ENCODE results near the gene CHST7. TPM values are rescaled to one million over a fixed set of nuclear protein-coding genes. Genes with fewer than 3 reads are reported as not detected.
A peak's percentile ranks its signal among the peaks of the same experiment; 100 is the strongest.

Gene CHST7
- total and polyA plus RNA-seq, 2 donors (not counting 1 experiment from before 2014, with no cell fraction given): 1.3 to 2.6 TPM

DNA sequence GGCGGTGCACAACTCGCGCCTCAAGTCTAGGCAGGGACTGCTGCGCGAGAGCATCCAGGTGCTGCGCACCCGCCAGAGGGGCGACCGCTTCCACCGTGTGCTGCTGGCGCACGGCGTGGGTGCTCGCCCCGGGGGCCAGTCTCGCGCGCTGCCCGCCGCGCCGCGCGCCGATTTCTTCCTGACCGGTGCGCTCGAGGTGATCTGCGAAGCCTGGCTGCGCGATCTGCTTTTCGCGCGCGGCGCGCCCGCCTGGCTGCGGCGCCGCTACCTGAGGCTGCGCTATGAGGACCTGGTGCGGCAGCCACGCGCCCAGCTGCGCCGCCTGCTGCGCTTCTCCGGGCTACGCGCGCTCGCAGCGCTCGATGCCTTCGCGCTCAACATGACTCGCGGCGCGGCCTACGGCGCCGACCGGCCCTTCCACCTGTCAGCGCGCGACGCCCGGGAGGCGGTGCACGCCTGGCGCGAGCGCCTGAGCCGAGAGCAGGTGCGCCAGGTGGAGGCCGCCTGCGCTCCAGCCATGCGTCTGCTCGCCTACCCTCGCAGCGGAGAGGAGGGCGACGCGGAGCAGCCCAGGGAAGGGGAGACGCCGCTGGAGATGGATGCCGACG lies 1.3 kb downstream of the CHST7 start:
- peaks cover 17 to 35% of the 10 kb centered on the region in 2 donors for H3K4me1 ChIP-seq (ENCODE audit: control insufficient read depth in 2 of 2, insufficient read depth in 2 of 2, low read length in 2 of 2)
- Mint-ChIP-seq H3K9me3 (ENCODE audit: insufficient read depth) (no peaks in the 10 kb centered on the region), H3K4me3 (peak overlapping the region; percentile 82), H3K27ac (peak overlapping the region; percentile 89), H3K4me1 (peaks cover 37% of the 10 kb centered on the region), H3K27me3 (no peaks in the 10 kb centered on the region)
- TF ChIP-seq, protein P1, sequence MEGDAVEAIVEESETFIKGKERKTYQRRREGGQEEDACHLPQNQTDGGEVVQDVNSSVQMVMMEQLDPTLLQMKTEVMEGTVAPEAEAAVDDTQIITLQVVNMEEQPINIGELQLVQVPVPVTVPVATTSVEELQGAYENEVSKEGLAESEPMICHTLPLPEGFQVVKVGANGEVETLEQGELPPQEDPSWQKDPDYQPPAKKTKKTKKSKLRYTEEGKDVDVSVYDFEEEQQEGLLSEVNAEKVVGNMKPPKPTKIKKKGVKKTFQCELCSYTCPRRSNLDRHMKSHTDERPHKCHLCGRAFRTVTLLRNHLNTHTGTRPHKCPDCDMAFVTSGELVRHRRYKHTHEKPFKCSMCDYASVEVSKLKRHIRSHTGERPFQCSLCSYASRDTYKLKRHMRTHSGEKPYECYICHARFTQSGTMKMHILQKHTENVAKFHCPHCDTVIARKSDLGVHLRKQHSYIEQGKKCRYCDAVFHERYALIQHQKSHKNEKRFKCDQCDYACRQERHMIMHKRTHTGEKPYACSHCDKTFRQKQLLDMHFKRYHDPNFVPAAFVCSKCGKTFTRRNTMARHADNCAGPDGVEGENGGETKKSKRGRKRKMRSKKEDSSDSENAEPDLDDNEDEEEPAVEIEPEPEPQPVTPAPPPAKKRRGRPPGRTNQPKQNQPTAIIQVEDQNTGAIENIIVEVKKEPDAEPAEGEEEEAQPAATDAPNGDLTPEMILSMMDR (IDR thresholded peaks at IDR 0.05): no peak
- no peak for TF ChIP-seq EZH2 (IDR thresholded peaks at IDR 0.05; ENCODE audit: borderline replicate concordance, insufficient read depth, low read depth, low read length, poor library complexity, severe bottlenecking)
- no peak overlapping the region for H3K27ac ChIP-seq (ENCODE audit: low read length in 2 of 2)
- H2AFZ ChIP-seq (ENCODE audit: insufficient read depth, low read depth, low read length, poor library complexity, severe bottlenecking): peak overlapping the region; percentile 81
- H4K20me1 ChIP-seq (ENCODE audit: control insufficient read depth, insufficient read depth, low read length, poor library complexity, severe bottlenecking): no peaks in the 10 kb centered on the region
- no peaks in the 10 kb centered on the region for H3K9me3 ChIP-seq (ENCODE audit: control extremely low read depth in 1 of 3, control insufficient read depth in 2 of 3, insufficient read depth in 1 of 3, low read length in 2 of 3)
- POLR2A ChIA-PET: interaction anchor here (1.4 kb wide), 1 partner anchor 52 kb away, joined by 4 read pairs; no protein-coding TSS in a partner anchor
- CTCF ChIA-PET: no interaction called here
- peak overlapping the region; percentile 51 for H3K9ac ChIP-seq (ENCODE audit: low read length)
- peak overlapping the region; percentile 15 to 64 (median 57) for H3K4me3 ChIP-seq (ENCODE audit: control extremely low read depth in 1 of 5, extremely low read depth in 1 of 5, insufficient read depth in 1 of 5, low read depth in 2 of 5, low read length in 4 of 5)
- peak; percentile 69 for DNase-seq
- peak overlapping the region; percentile 68 for H3K4me2 ChIP-seq (replicated peaks; ENCODE audit: low read depth, low read length, poor library complexity, severe bottlenecking)
- H3K27me3 ChIP-seq (replicated peaks in 1 of 4; ENCODE audit: control extremely low read depth in 1 of 4, control insufficient read depth in 3 of 4, insufficient read depth in 4 of 4, low read length in 3 of 4): peaks cover 0 to 5% (median 0%) of the 10 kb centered on the region in 4 experiments
- H3K36me3 ChIP-seq (replicated peaks in 1 of 2; ENCODE audit: control extremely low read depth in 1 of 2, control insufficient read depth in 1 of 2, extremely low read depth in 1 of 2, insufficient read depth in 2 of 2, low read length in 1 of 2): no peaks in the 10 kb centered on the region
- no peak for ATAC-seq (ENCODE audit: low read depth)
- WGBS (ENCODE audit: insufficient coverage): 2% methylated on average over 89 of the region's 90 CpGs
- intact Hi-C loops (cut with micrococcal nuclease): loop anchor here (1.0 to 5.0 kb wide), 2 partner anchors 30 to 52 kb away; partner anchors contain the start of gene ZNF674
- no peaks in the 10 kb centered on the region for H3K79me2 ChIP-seq (ENCODE audit: control insufficient read depth, insufficient read depth, low read length)

GRCh38 chrX:46575586-46575985 lies 2.0 kb downstream of the CHST7 start:
- intact Hi-C loops (cut with micrococcal nuclease): no loop called here
- Histone ChIP-seq H3K36me3 (replicated peaks in 1 of 2; ENCODE audit: control extremely low read depth in 1 of 2, control insufficient read depth in 1 of 2, extremely low read depth in 1 of 2, insufficient read depth in 2 of 2, low read length in 1 of 2) (no peaks in the 10 kb centered on the region), H3K9me3 (ENCODE audit: control extremely low read depth in 1 of 3, control insufficient read depth in 2 of 3, insufficient read depth in 1 of 3, low read length in 2 of 3) (no peaks in the 10 kb centered on the region), H3K4me3 (ENCODE audit: control extremely low read depth in 1 of 5, extremely low read depth in 1 of 5, insufficient read depth in 1 of 5, low read depth in 2 of 5, low read length in 4 of 5) (peak overlapping the region in 4 of 5 experiments; percentile 33 to 63 (median 50)), H3K27me3 (replicated peaks in 1 of 4; ENCODE audit: control extremely low read depth in 1 of 4, control insufficient read depth in 3 of 4, insufficient read depth in 4 of 4, low read length in 3 of 4) (peaks cover 0 to 5% (median 0%) of the 10 kb centered on the region in 4 experiments), H3K9ac (ENCODE audit: low read length) (peak overlapping the region; percentile 32), H2AFZ (ENCODE audit: insufficient read depth, low read depth, low read length, poor library complexity, severe bottlenecking) (peak overlapping the region; percentile 81), H3K4me2 (replicated peaks; ENCODE audit: low read depth, low read length, poor library complexity, severe bottlenecking) (peak overlapping the region; percentile 68), H3K27ac (ENCODE audit: low read length in 2 of 2) (no peak overlapping the region), H3K79me2 (ENCODE audit: control insufficient read depth, insufficient read depth, low read length) (no peaks in the 10 kb centered on the region), H3K4me1 (ENCODE audit: control insufficient read depth in 2 of 2, insufficient read depth in 2 of 2, low read length in 2 of 2) (peaks cover 17 to 35% of the 10 kb centered on the region in 2 donors), H4K20me1 (ENCODE audit: control insufficient read depth, insufficient read depth, low read length, poor library complexity, severe bottlenecking) (no peaks in the 10 kb centered on the region)
- ChIA-PET CTCF (interaction anchor here (0.6 to 1.0 kb wide), 2 partner anchors 13 to 100 kb away, joined by 3 to 4 read pairs; no protein-coding TSS in a partner anchor), POLR2A (interaction anchor here (0.6 to 1.4 kb wide), 2 partner anchors 9 to 51 kb away, joined by 3 to 4 read pairs; no protein-coding TSS in a partner anchor)
- no peak for TF ChIP-seq EZH2 (IDR thresholded peaks at IDR 0.05; ENCODE audit: borderline replicate concordance, insufficient read depth, low read depth, low read length, poor library complexity, severe bottlenecking)
- TF ChIP-seq, protein P1 (IDR thresholded peaks at IDR 0.05): no peak
- Mint-ChIP-seq H3K27ac (peak overlapping the region; percentile 15), H3K4me1 (peaks cover 37% of the 10 kb centered on the region), H3K4me3 (peak overlapping the region; percentile 72), H3K27me3 (no peaks in the 10 kb centered on the region), H3K9me3 (ENCODE audit: insufficient read depth) (no peaks in the 10 kb centered on the region)
- ATAC-seq (ENCODE audit: low read depth) (no peak), DNase-seq (no peak)
- WGBS (ENCODE audit: insufficient coverage): 24% methylated on average over 5 of the region's 6 CpGs
